MG63 (cell line): ENCODE data around the gene CD5L. TPM values are rescaled to one million over a fixed set of nuclear protein-coding genes. Genes with fewer than 3 reads are reported as not detected.

Experiments
- DNase-seq: peaks from one replicate; pipeline ENCODE4 v3.0.0-alpha.2; 2020
- H3K27me3 ChIP-seq: fragments of 250-450 bp; sonication (Bioruptor Pico); 2 replicates; pipeline ENCODE4 v1.5.1; 2020; ENCODE audit warnings: mild to moderate bottlenecking, moderate library complexity
- H3K36me3 ChIP-seq: fragments of 250-450 bp; sonication (Bioruptor Pico); 2 replicates; pipeline ENCODE4 v1.5.1; 2020; ENCODE audit warnings: mild to moderate bottlenecking, moderate library complexity
- H3K4me3 ChIP-seq: fragments of 250-450 bp; sonication (Bioruptor Pico); 2 replicates; pipeline ENCODE4 v1.5.1; 2020; ENCODE audit warnings: mild to moderate bottlenecking, moderate library complexity
- H3K9me3 ChIP-seq: fragments of 250-450 bp; sonication (Bioruptor Pico); 2 replicates; pipeline ENCODE4 v1.5.1; 2020; ENCODE audit warnings: mild to moderate bottlenecking, moderate library complexity
- total RNA-seq: library from RNA; depleted of rRNA; stranded (reverse); fragments of >200 nt; shearing (Covaris generic); gene quantifications from 2 replicates; pipeline ENCODE4 v1.2.3, GENCODE V29; 2014; ENCODE audit warnings: low replicate concordance

CD5L gene
- total RNA-seq, 1 experiment from 2014 or later = not detected

GRCh38 chr1:157830887-157831286 lies 10.7 kb downstream of the CD5L start:
- Histone ChIP-seq H3K27me3 (peaks cover 4% of the 10 kb centered on the region; the same call in 1 of the 2 replicates), H3K4me3 (no peak overlapping the region), H3K9me3 (no peaks in the 10 kb centered on the region), H3K36me3 (no peaks in the 10 kb centered on the region)
- DNase-seq = no peak

GRCh38 chr1:157829711-157830110 lies 11.9 kb downstream of the CD5L start:
- Histone ChIP-seq H3K9me3 (no peaks in the 10 kb centered on the region), H3K36me3 (no peaks in the 10 kb centered on the region), H3K27me3 (peaks cover 4% of the 10 kb centered on the region; the same call in 1 of the 2 replicates), H3K4me3 (no peak overlapping the region)
- no peak for DNase-seq

- Histone ChIP-seq H3K4me3 (no peak overlapping the region), H3K27me3 (peaks cover 4% of the 10 kb centered on the region; the same call in 1 of the 2 replicates), H3K9me3 (no peaks in the 10 kb centered on the region), H3K36me3 (no peaks in the 10 kb centered on the region)
- no peak for DNase-seq
Observed at GRCh38 chr1:157829210-157829609, 12.4 kb downstream of the CD5L start.

GRCh38 chr1:157820299-157820698 lies 21.3 kb downstream of the CD5L start:
- DNase-seq = no peak
- Histone ChIP-seq H3K9me3 (no peaks in the 10 kb centered on the region), H3K27me3 (no peaks in the 10 kb centered on the region; the same call in 1 of the 2 replicates), H3K36me3 (no peaks in the 10 kb centered on the region), H3K4me3 (no peak overlapping the region)

- Histone ChIP-seq H3K36me3 (no peaks in the 10 kb centered on the region), H3K9me3 (no peaks in the 10 kb centered on the region), H3K4me3 (no peak within 1 kb of the TSS), H3K27me3 (no peaks in the 10 kb centered on the region; the same call in 1 of the 2 replicates)
- DNase-seq = no peak
Observed at GRCh38 chr1:157819896-157820295, 21.7 kb downstream of the CD5L start, which contains the start of gene FCRL1. Gene FCRL1, minus strand, starts transcription at chr1:157820120. Its CDS starts 83 bp downstream, at chr1:157820037.

- DNase-seq = no peak
- Histone ChIP-seq H3K9me3 (no peaks in the 10 kb centered on the region; the same call in 1 of the 2 replicates), H3K4me3 (no peak overlapping the region), H3K27me3 (no peaks in the 10 kb centered on the region; the same call in 1 of the 2 replicates), H3K36me3 (no peaks in the 10 kb centered on the region)
Observed at GRCh38 chr1:157819215-157819614, 22.4 kb downstream of the CD5L start.

- Histone ChIP-seq H3K27me3 (no peaks in the 10 kb centered on the region), H3K9me3 (peaks cover 2% of the 10 kb centered on the region), H3K36me3 (no peaks in the 10 kb centered on the region), H3K4me3 (no peak overlapping the region)
- no peak for DNase-seq
Observed at GRCh38 chr1:157813269-157813668, 28.3 kb downstream of the CD5L start.

GRCh38 chr1:157806431-157807149 lies 35.0 kb downstream of the CD5L start:
- no peaks in the 10 kb centered on the region for H3K36me3 ChIP-seq
- H3K4me3 ChIP-seq = no peak overlapping the region
- DNase-seq = no peak
- H3K9me3 ChIP-seq = no peaks in the 10 kb centered on the region
- H3K27me3 ChIP-seq = peaks cover 8% of the 10 kb centered on the region

- Histone ChIP-seq H3K27me3 (peaks cover 8% of the 10 kb centered on the region), H3K36me3 (no peaks in the 10 kb centered on the region), H3K9me3 (no peaks in the 10 kb centered on the region), H3K4me3 (no peak overlapping the region)
- no peak for DNase-seq
Observed at GRCh38 chr1:157803851-157804250, 37.8 kb downstream of the CD5L start.

GRCh38 chr1:157799996-157800395 lies 41.6 kb downstream of the CD5L start:
- no peaks in the 10 kb centered on the region for H3K9me3 ChIP-seq
- no peaks in the 10 kb centered on the region for H3K36me3 ChIP-seq
- no peak overlapping the region for H3K4me3 ChIP-seq
- DNase-seq = no peak
- peaks cover 4% of the 10 kb centered on the region for H3K27me3 ChIP-seq

GRCh38 chr1:157798211-157798610 lies 43.4 kb downstream of the CD5L start:
- Histone ChIP-seq H3K9me3 (no peaks in the 10 kb centered on the region), H3K4me3 (no peak overlapping the region), H3K27me3 (peaks cover 4% of the 10 kb centered on the region), H3K36me3 (no peaks in the 10 kb centered on the region)
- peak; percentile 23 for DNase-seq

- Histone ChIP-seq H3K36me3 (no peaks in the 10 kb centered on the region), H3K9me3 (no peaks in the 10 kb centered on the region), H3K27me3 (no peaks in the 10 kb centered on the region), H3K4me3 (no peak overlapping the region)
- DNase-seq = no peak
Observed at GRCh38 chr1:157785248-157785647, 56.4 kb downstream of the CD5L start.

- Histone ChIP-seq H3K27me3 (no peaks in the 10 kb centered on the region), H3K4me3 (no peak overlapping the region), H3K9me3 (no peaks in the 10 kb centered on the region), H3K36me3 (no peaks in the 10 kb centered on the region)
- no peak for DNase-seq
Observed at GRCh38 chr1:157784801-157785200, 56.8 kb downstream of the CD5L start.

- Histone ChIP-seq H3K9me3 (no peaks in the 10 kb centered on the region), H3K4me3 (no peak overlapping the region), H3K36me3 (no peaks in the 10 kb centered on the region), H3K27me3 (no peaks in the 10 kb centered on the region)
- DNase-seq = no peak
Observed at GRCh38 chr1:157782931-157783330, 58.7 kb downstream of the CD5L start.

- no peaks in the 10 kb centered on the region for H3K9me3 ChIP-seq
Observed at GRCh38 chr1:157781048-157781447, 60.6 kb downstream of the CD5L start.

More at GRCh38 chr1:157781048-157781447, 60.6 kb downstream of the CD5L start:
- Histone ChIP-seq H3K36me3 (no peaks in the 10 kb centered on the region), H3K27me3 (no peaks in the 10 kb centered on the region), H3K4me3 (no peak overlapping the region)
- DNase-seq = no peak
